Fibroblast of lung (primary cell): ENCODE results near the gene ZNF549. TPM values are rescaled to one million over a fixed set of nuclear protein-coding genes. Genes with fewer than 3 reads are reported as not detected.
A peak's percentile ranks its signal among the peaks of the same experiment; 100 is the strongest.
"Not testable (repeated sequence)": the region's sequence is repeated elsewhere in the genome, so short reads cannot be mapped to it uniquely, and the experiment has no call there.

Experiments used
- DNase-seq, 2 donors: peaks; one replicate each; pipeline versions ENCODE4 v3.0.0 to v3.0.0-alpha.2; 2010; ENCODE audit warnings: low read depth in 2 of 2
- H2AFZ ChIP-seq: 2 replicates; pipeline ENCODE4 v1.5.1; 2012; ENCODE audit warnings: low read length, control low read depth, inconsistent platforms
- H3K27ac ChIP-seq: 2 replicates; pipeline ENCODE4 v1.5.1; 2011; ENCODE audit warnings: low read length, control low read depth; ENCODE audit not compliant: insufficient read depth
- H3K27me3 ChIP-seq: 2 replicates; pipeline ENCODE4 v1.5.1; 2011; ENCODE audit warnings: mild to moderate bottlenecking, low read length; ENCODE audit not compliant: control insufficient read depth, insufficient read depth
- H3K36me3 ChIP-seq: 2 replicates; pipeline ENCODE4 v1.5.1; 2011; ENCODE audit warnings: low read length; ENCODE audit not compliant: control insufficient read depth, insufficient read depth
- H3K4me1 ChIP-seq: 2 replicates; pipeline ENCODE4 v1.5.1; 2011; ENCODE audit warnings: low read length; ENCODE audit not compliant: control insufficient read depth, insufficient read depth; ENCODE audit errors: extremely low read depth
- H3K4me2 ChIP-seq: 2 replicates; pipeline ENCODE4 v1.5.1; 2011; ENCODE audit warnings: low read length, control low read depth; ENCODE audit not compliant: insufficient read depth; ENCODE audit errors: extremely low read depth
- H3K4me3 ChIP-seq, 4 experiments: fragments of 200-600 bp in 1 of 4; sonication (generic) in 1 of 4; replicated peaks in 1 of 4; 2 replicates each; pipeline ENCODE4 v1.5.1; 2011 to 2016; ENCODE audit warnings: low read length in 4 of 4, low read depth in 3 of 4, mild to moderate bottlenecking in 3 of 4, control low read depth in 2 of 4, inconsistent platforms in 1 of 4, mixed read lengths in 1 of 4; ENCODE audit not compliant: insufficient read depth in 1 of 4; ENCODE audit errors: control extremely low read depth in 1 of 4
- H3K79me2 ChIP-seq: 2 replicates; pipeline ENCODE4 v1.5.1; 2012; ENCODE audit warnings: mild to moderate bottlenecking, low read length, inconsistent platforms; ENCODE audit not compliant: control insufficient read depth, insufficient read depth
- H3K9ac ChIP-seq: 2 replicates; pipeline ENCODE4 v1.5.1; 2011; ENCODE audit warnings: mild to moderate bottlenecking, low read length, control low read depth; ENCODE audit not compliant: insufficient read depth
- H3K9me3 ChIP-seq: 2 replicates; pipeline ENCODE4 v1.5.1; 2012; ENCODE audit warnings: low read depth, low read length; ENCODE audit not compliant: control insufficient read depth, insufficient read depth
- H4K20me1 ChIP-seq: 2 replicates; pipeline ENCODE4 v1.5.1; 2011; ENCODE audit warnings: low read length; ENCODE audit not compliant: control insufficient read depth, insufficient read depth; ENCODE audit errors: extremely low read depth
- CTCF ChIP-seq, 2 donors: IDR thresholded peaks in 1 of 2; conservative IDR thresholded peaks in 1 of 2; 1 replicate in 1 of 2; 2 replicates in 1 of 2; pipeline ENCODE4 v1.5.1; 2011 to 2012; ENCODE audit warnings: low read length in 2 of 2, control low read depth in 1 of 2, inconsistent platforms in 1 of 2, low read depth in 1 of 2, mild to moderate bottlenecking in 1 of 2
- EZH2 ChIP-seq: IDR thresholded peaks from 2 replicates; pipeline ENCODE4 v1.5.1; 2012; ENCODE audit warnings: low read length, control low read depth, mild to moderate bottlenecking; ENCODE audit errors: missing control alignments
- polyA plus RNA-seq, 2 donors: library from polyadenylated mRNA; depleted of rRNA in 1 of 2; stranded (reverse) in 1 of 2; unstranded in 1 of 2; fragments of >200 nt; gene quantifications; 2 replicates each; pipeline ENCODE4 v1.2.1, GENCODE V29; 2011 to 2012; ENCODE audit warnings: missing spikeins in 1 of 2
- total RNA-seq: library from RNA; depleted of rRNA; stranded (reverse); fragments of >200 nt; gene quantifications from 2 replicates; pipeline ENCODE4 v1.2.1, GENCODE V29; 2014

The ZNF549 gene
- total and polyA plus RNA-seq, 2 donors (not counting 1 experiment from before 2014, with no cell fraction given), result 4.8 to 7.8 TPM

GRCh38 chr19:57512845-57513244 is 14.3 kb upstream of the ZNF549 start:
- H3K4me1 ChIP-seq, result no peaks in the 10 kb centered on the region
- H3K27ac ChIP-seq, result no peak overlapping the region
- no peaks in the 10 kb centered on the region for H3K79me2 ChIP-seq
- no peak overlapping the region for H3K4me3 ChIP-seq
- no peak overlapping the region for H3K4me2 ChIP-seq
- peaks cover 1% of the 10 kb centered on the region for H3K9me3 ChIP-seq
- no peak for TF ChIP-seq CTCF (conservative IDR thresholded peaks at IDR 0.05 in 1 of 2, IDR thresholded peaks at IDR 0.05 in 1 of 2; ENCODE audit: low read depth in 1 of 2, low read length in 2 of 2)
- no peak for TF ChIP-seq EZH2
- DNase-seq, result peak; percentile 29 to 49
- H3K27me3 ChIP-seq, result no peaks in the 10 kb centered on the region
- H2AFZ ChIP-seq, result no peak overlapping the region
- H4K20me1 ChIP-seq, result no peaks in the 10 kb centered on the region
- no peaks in the 10 kb centered on the region for H3K36me3 ChIP-seq
- H3K9ac ChIP-seq, result no peak overlapping the region

- no peak overlapping the region for H3K9ac ChIP-seq
- H3K79me2 ChIP-seq, result no peaks in the 10 kb centered on the region
- peaks cover 1% of the 10 kb centered on the region for H3K9me3 ChIP-seq
- no peak overlapping the region for H2AFZ ChIP-seq
- H4K20me1 ChIP-seq, result no peaks in the 10 kb centered on the region
- TF ChIP-seq EZH2 (no peak), CTCF (conservative IDR thresholded peaks at IDR 0.05 in 1 of 2, IDR thresholded peaks at IDR 0.05 in 1 of 2; ENCODE audit: low read depth in 1 of 2, low read length in 2 of 2) (no peak)
- no peak overlapping the region for H3K4me3 ChIP-seq
- H3K4me1 ChIP-seq, result no peaks in the 10 kb centered on the region
- DNase-seq, result no peak
- H3K36me3 ChIP-seq, result no peaks in the 10 kb centered on the region
- H3K4me2 ChIP-seq, result no peak overlapping the region
- no peaks in the 10 kb centered on the region for H3K27me3 ChIP-seq
- no peak overlapping the region for H3K27ac ChIP-seq
Observed at GRCh38 chr19:57515255-57515654, 11.9 kb upstream of the ZNF549 start.

- H2AFZ ChIP-seq, H3K4me3 ChIP-seq, H3K79me2 ChIP-seq, H3K9me3 ChIP-seq, H3K27me3 ChIP-seq, H3K27ac ChIP-seq, H3K36me3 ChIP-seq, H3K4me1 ChIP-seq, H3K4me2 ChIP-seq, H3K9ac ChIP-seq, H4K20me1 ChIP-seq, DNase-seq: not testable (repeated sequence)
Observed at GRCh38 chr19:57518021-57518420, 9.1 kb upstream of the ZNF549 start.
